HEK293 (cell line): ENCODE results near the gene FTH1.
A peak's percentile ranks its signal among the peaks of the same experiment; 100 is the strongest.
"Not testable (repeated sequence)": the region's sequence is repeated elsewhere in the genome, so short reads cannot be mapped to it uniquely, and the experiment has no call there.

Source experiments
- CTCF ChIA-PET: fragments of 350-600 bp; formaldehyde crosslinking; extraction: SDS; loops from one replicate; lab custom pipeline; 2021; ENCODE audit warnings: antibody characterized with exemption; lab: Yijun Ruan, JAX
- POLR2A ChIA-PET: fragments of 300-600 bp; formaldehyde crosslinking; extraction: SDS; loops from one replicate; lab custom pipeline; 2020; ENCODE audit warnings: antibody characterized with exemption, inconsistent platforms; lab: Yijun Ruan, JAX
- H3K27ac ChIP-seq: fragments of 200-500 bp; sonication (Bioruptor generic); 2 replicates; pipeline ENCODE4 v1.5.1; 2014; ENCODE audit warnings: low read depth, low read length, control low read depth, inconsistent platforms; ENCODE audit errors: extremely low read depth
- H3K36me3 ChIP-seq, 2 experiments: fragments of 200-500 bp in 1 of 2; sonication (Bioruptor generic) in 1 of 2; 1 replicate in 1 of 2; 2 replicates in 1 of 2; pipeline ENCODE4 v1.5.1; 2014 to 2017; ENCODE audit warnings: inconsistent platforms in 2 of 2, low read length in 2 of 2; ENCODE audit not compliant: control insufficient read depth in 2 of 2, insufficient read depth in 1 of 2
- H3K4me1 ChIP-seq: fragments of 200-500 bp; sonication (Bioruptor generic); 2 replicates; pipeline ENCODE4 v1.5.1; 2014; ENCODE audit warnings: mild to moderate bottlenecking, low read length, inconsistent platforms; ENCODE audit not compliant: control insufficient read depth, insufficient read depth
- H3K4me3 ChIP-seq: 2 replicates; pipeline ENCODE4 v1.5.1; 2011; ENCODE audit warnings: low read depth, mild to moderate bottlenecking, control low read depth, low read length, moderate library complexity
- H3K9me3 ChIP-seq: fragments of 200-500 bp; sonication (Bioruptor generic); 2 replicates; pipeline ENCODE4 v1.5.1; 2014; ENCODE audit warnings: low read depth, low read length, inconsistent platforms; ENCODE audit not compliant: control insufficient read depth, insufficient read depth
- KLF1 ChIP-seq: fragments of 450-650 bp; formaldehyde crosslinking; IDR thresholded peaks from 2 replicates; pipeline ENCODE4 v1.5.1; 2016; ENCODE audit warnings: missing biosample characterization, missing genetic modification characterization
- KLF7 ChIP-seq: fragments of 450-650 bp; formaldehyde crosslinking; IDR thresholded peaks from 2 replicates; pipeline ENCODE4 v1.5.1; 2016; ENCODE audit warnings: missing biosample characterization, missing genetic modification characterization, borderline replicate concordance
- SP3 ChIP-seq: fragments of 450-650 bp; formaldehyde crosslinking; IDR thresholded peaks from 2 replicates; pipeline ENCODE4 v1.5.1; 2016; ENCODE audit warnings: missing biosample characterization, missing genetic modification characterization
- YY1 ChIP-seq: fragments of 450-650 bp; formaldehyde crosslinking; IDR thresholded peaks from 2 replicates; pipeline ENCODE4 v1.5.1; 2018; ENCODE audit warnings: missing biosample characterization, missing genetic modification characterization
- ZBTB21 ChIP-seq: fragments of 450-650 bp; formaldehyde crosslinking; IDR thresholded peaks from 2 replicates; pipeline ENCODE4 v1.5.1; 2017; ENCODE audit warnings: missing biosample characterization, missing genetic modification characterization
- ZEB2 ChIP-seq: fragments of 450-650 bp; formaldehyde crosslinking; IDR thresholded peaks from 2 replicates; pipeline ENCODE4 v1.5.1; 2016; ENCODE audit warnings: missing biosample characterization, missing genetic modification characterization
- ZNF324 ChIP-seq: fragments of 450-650 bp; formaldehyde crosslinking; IDR thresholded peaks from 2 replicates; pipeline ENCODE4 v1.5.1; 2016; ENCODE audit warnings: missing biosample characterization, missing genetic modification characterization
- ZNF423 ChIP-seq: fragments of 450-650 bp; formaldehyde crosslinking; IDR thresholded peaks from 2 replicates; pipeline ENCODE4 v1.5.1; 2016; ENCODE audit warnings: missing biosample characterization, missing genetic modification characterization
- ZNF626 ChIP-seq: fragments of 450-650 bp; sonication (Bioruptor Pico); formaldehyde crosslinking; IDR thresholded peaks from 2 replicates; pipeline ENCODE4 v1.5.1; 2018; ENCODE audit warnings: missing biosample characterization, missing genetic modification characterization, inconsistent platforms
- ZNF660 ChIP-seq: fragments of 450-650 bp; IDR thresholded peaks from 2 replicates; pipeline ENCODE4 v1.5.1; 2018; ENCODE audit warnings: missing biosample characterization, mild to moderate bottlenecking, missing genetic modification characterization
- ZNF76 ChIP-seq: fragments of 450-650 bp; formaldehyde crosslinking; IDR thresholded peaks from 2 replicates; pipeline ENCODE4; 2016; ENCODE audit warnings: low read depth, missing biosample characterization, missing genetic modification characterization, borderline replicate concordance
- ZNF777 ChIP-seq: fragments of 450-650 bp; formaldehyde crosslinking; IDR thresholded peaks from 2 replicates; pipeline ENCODE4 v1.5.1; 2017; ENCODE audit warnings: missing biosample characterization, missing genetic modification characterization, borderline replicate concordance
- TF ChIP-seq, protein P1 (sequence below): fragments of 450-650 bp; formaldehyde crosslinking; IDR thresholded peaks from 2 replicates; pipeline ENCODE4 v1.5.1; 2016; ENCODE audit warnings: missing biosample characterization, missing genetic modification characterization
- TF ChIP-seq, protein P2 (sequence below): fragments of 450-650 bp; formaldehyde crosslinking; IDR thresholded peaks from 2 replicates; pipeline ENCODE4 v1.5.1; 2016; ENCODE audit warnings: missing biosample characterization, missing genetic modification characterization
- TF ChIP-seq, protein P3 (sequence below): fragments of 450-650 bp; formaldehyde crosslinking; IDR thresholded peaks from 2 replicates; pipeline ENCODE4 v1.5.1; 2016; ENCODE audit warnings: missing biosample characterization, missing genetic modification characterization

The FTH1 gene

DNA sequence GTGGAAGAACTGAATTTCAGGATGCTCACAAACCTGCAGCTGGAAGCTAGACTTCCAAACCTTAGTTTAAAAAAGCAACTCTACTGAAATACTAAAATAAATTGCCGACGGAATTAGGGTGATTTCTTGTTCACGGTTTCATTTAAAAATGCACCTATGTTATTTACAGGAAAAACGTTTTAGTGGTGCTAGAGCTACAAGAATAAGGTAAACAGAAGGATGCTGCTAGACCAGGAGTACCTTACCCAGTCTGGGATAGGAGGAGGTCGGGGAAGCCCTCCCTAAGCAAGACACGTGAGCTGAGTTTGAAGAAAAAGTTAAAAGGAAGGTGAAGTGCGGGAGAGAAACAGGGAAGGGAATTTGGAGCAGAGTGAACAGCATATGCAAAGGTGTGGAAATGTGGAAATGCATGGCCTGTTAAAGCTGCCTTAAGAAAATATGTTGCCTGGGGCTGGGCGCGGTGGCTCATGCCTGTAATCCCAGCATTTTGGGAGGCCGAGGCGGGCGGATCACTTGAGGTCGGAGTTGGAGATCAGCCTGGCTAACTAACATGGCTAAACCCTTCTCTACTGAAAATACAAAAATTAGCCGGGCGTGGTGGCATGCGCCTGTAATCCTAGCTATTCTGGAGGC is 1.4 kb upstream of the FTH1 start:
- Histone ChIP-seq H3K4me1 (0 out of 2 replicates have a peak, but pooled peaks cover 5% of the 10 kb centered on the region), H3K36me3 (peaks cover 0 to 29% of the 10 kb centered on the region in 2 experiments; a peak in 1 of 3 replicates), H3K27ac (no peak overlapping the region), H3K9me3 (no peaks in the 10 kb centered on the region), H3K4me3 (no peak overlapping the region)
- TF ChIP-seq, protein P1, sequence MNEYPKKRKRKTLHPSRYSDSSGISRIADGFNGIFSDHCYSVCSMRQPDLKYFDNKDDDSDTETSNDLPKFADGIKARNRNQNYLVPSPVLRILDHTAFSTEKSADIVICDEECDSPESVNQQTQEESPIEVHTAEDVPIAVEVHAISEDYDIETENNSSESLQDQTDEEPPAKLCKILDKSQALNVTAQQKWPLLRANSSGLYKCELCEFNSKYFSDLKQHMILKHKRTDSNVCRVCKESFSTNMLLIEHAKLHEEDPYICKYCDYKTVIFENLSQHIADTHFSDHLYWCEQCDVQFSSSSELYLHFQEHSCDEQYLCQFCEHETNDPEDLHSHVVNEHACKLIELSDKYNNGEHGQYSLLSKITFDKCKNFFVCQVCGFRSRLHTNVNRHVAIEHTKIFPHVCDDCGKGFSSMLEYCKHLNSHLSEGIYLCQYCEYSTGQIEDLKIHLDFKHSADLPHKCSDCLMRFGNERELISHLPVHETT (tag by site-specific recombination), result no peak
- TF ChIP-seq KLF7 (0 out of 2 replicates have a peak, but pooled peaks have one; percentile 31), ZNF626 (no peak), KLF1 (tag by site-specific recombination) (peak; percentile 73; the same call in 1 of the 2 replicates)
- ChIA-PET POLR2A (interaction anchor here (0.6 to 3.2 kb wide), 10 partner anchors 10 to 706 kb away, joined by 3 to 22 read pairs (median 4); partner anchors contain the start of genes BEST1 and FADS3), CTCF (interaction anchor here (1.0 to 2.8 kb wide), 8 partner anchors 21 to 115 kb away, joined by 3 to 18 read pairs (median 4); no protein-coding TSS in a partner anchor)

DNA sequence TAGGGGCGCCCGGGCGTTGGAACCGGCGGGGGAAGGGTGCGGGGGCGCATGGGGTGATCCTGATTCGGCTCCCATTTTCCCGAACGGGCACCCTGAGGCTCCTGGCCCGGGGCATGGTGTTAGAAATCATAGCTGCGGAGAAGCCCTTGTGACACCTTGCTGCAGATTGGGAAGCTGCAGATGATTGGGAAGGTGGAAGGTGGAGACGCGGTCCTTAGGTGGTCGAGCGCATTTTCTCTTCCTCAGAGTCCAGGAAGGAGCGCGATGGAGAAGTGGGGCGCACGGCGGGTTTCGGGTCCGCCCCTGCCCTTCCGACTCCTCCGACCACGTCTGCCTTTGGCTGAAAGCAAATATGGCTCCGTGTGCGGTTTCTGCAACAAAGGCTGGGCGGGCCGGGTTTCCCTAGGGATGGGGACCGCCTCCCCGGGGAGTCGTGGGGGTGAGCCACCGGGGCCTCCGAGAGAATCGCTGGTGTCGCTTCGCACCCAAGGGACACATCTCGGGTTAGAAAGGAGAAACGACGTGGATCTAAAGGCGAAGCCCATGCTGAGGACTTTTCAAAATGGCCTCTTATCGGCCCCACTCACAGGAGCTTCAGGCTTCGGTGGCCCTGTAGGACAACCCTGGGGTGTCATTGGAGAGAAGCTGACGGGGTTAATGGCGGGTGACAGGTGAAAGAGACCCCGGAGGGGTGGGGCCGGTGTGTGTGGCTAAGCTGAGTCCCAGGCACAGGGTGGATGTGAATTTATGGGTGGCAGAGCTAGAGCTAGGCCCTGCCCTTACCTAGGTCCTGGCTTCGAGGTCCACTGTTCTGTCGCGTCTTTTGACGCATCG is 707 bp upstream of the FTH1 start:
- CTCF ChIA-PET, result interaction anchor here (0.9 to 2.8 kb wide), 10 partner anchors 21 to 140 kb away, joined by 3 to 18 read pairs (median 4); no protein-coding TSS in a partner anchor

DNA sequence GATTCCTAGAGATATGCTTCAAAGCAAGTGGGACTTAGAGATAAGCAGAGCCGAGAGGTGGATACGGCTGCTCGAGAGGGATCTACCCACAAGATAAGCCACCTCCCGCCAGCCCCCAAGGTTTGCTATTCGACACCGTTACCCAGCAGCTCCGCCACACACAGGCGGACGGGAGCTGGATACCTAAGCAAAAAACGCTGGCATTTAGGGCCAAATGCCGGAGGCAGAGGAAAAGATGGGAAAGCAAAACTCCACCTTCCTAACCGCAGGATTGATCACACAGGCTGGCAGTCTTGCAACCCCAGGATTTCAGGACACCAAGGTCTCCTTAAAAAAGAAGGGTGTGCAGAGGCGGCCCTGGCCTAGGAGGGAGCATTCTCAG is 709 bp downstream of the FTH1 start:
- CTCF ChIA-PET, result interaction anchor here (1.3 to 2.5 kb wide), 4 partner anchors 17 to 142 kb away, joined by 3 to 10 read pairs (median 6); partner anchors contain the start of gene BEST1
- POLR2A ChIA-PET, result interaction anchor here (1.2 to 3.2 kb wide), 4 partner anchors 17 to 151 kb away, joined by 3 to 22 read pairs (median 4); partner anchors contain the start of gene BEST1
- peak overlapping the region; percentile 85; the same call in 1 of the 2 replicates for H3K27ac ChIP-seq
- peak overlapping the region; percentile 82 for H3K4me3 ChIP-seq
- H3K9me3 ChIP-seq, result no peaks in the 10 kb centered on the region
- peaks cover 0 to 46% of the 10 kb centered on the region in 2 experiments; a peak in 1 of 3 replicates for H3K36me3 ChIP-seq
- TF ChIP-seq ZNF76 (tag by site-specific recombination) (peak; percentile 58), ZNF324 (no peak), ZNF660 (no peak), SP3 (tag by site-specific recombination) (no peak), ZNF777 (no peak)
- TF ChIP-seq, protein P2, sequence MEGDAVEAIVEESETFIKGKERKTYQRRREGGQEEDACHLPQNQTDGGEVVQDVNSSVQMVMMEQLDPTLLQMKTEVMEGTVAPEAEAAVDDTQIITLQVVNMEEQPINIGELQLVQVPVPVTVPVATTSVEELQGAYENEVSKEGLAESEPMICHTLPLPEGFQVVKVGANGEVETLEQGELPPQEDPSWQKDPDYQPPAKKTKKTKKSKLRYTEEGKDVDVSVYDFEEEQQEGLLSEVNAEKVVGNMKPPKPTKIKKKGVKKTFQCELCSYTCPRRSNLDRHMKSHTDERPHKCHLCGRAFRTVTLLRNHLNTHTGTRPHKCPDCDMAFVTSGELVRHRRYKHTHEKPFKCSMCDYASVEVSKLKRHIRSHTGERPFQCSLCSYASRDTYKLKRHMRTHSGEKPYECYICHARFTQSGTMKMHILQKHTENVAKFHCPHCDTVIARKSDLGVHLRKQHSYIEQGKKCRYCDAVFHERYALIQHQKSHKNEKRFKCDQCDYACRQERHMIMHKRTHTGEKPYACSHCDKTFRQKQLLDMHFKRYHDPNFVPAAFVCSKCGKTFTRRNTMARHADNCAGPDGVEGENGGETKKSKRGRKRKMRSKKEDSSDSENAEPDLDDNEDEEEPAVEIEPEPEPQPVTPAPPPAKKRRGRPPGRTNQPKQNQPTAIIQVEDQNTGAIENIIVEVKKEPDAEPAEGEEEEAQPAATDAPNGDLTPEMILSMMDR (tag by site-specific recombination), result no peak
- TF ChIP-seq, protein P3, sequence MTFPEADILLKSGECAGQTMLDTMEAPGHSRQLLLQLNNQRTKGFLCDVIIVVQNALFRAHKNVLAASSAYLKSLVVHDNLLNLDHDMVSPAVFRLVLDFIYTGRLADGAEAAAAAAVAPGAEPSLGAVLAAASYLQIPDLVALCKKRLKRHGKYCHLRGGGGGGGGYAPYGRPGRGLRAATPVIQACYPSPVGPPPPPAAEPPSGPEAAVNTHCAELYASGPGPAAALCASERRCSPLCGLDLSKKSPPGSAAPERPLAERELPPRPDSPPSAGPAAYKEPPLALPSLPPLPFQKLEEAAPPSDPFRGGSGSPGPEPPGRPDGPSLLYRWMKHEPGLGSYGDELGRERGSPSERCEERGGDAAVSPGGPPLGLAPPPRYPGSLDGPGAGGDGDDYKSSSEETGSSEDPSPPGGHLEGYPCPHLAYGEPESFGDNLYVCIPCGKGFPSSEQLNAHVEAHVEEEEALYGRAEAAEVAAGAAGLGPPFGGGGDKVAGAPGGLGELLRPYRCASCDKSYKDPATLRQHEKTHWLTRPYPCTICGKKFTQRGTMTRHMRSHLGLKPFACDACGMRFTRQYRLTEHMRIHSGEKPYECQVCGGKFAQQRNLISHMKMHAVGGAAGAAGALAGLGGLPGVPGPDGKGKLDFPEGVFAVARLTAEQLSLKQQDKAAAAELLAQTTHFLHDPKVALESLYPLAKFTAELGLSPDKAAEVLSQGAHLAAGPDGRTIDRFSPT (tag by site-specific recombination), result no peak
- TF ChIP-seq, all 188 proteins: peak for 1
- no peaks in the 10 kb centered on the region for H3K4me1 ChIP-seq

More for the DNA sequence above, 707 bp upstream of the FTH1 start:
- Histone ChIP-seq H3K27ac (peak overlapping the region; percentile 85; the same call in 1 of the 2 replicates), H3K4me3 (peak overlapping the region; percentile 82), H3K9me3 (no peaks in the 10 kb centered on the region), H3K4me1 (0 out of 2 replicates have a peak, but pooled peaks cover 5% of the 10 kb centered on the region), H3K36me3 (peaks cover 0 to 36% of the 10 kb centered on the region in 2 experiments; a peak in 1 of 3 replicates)
- TF ChIP-seq ZBTB21 (no peak), YY1 (0 out of 2 replicates have a peak, but pooled peaks have one; percentile 41), ZNF423 (peak; percentile 50), ZEB2 (0 out of 2 replicates have a peak, but pooled peaks have one; percentile 8)
- POLR2A ChIA-PET, result interaction anchor here (0.6 to 3.2 kb wide), 17 partner anchors 10 to 156 kb away, joined by 3 to 22 read pairs (median 4); partner anchors contain the start of genes BEST1 and INCENP

DNA sequence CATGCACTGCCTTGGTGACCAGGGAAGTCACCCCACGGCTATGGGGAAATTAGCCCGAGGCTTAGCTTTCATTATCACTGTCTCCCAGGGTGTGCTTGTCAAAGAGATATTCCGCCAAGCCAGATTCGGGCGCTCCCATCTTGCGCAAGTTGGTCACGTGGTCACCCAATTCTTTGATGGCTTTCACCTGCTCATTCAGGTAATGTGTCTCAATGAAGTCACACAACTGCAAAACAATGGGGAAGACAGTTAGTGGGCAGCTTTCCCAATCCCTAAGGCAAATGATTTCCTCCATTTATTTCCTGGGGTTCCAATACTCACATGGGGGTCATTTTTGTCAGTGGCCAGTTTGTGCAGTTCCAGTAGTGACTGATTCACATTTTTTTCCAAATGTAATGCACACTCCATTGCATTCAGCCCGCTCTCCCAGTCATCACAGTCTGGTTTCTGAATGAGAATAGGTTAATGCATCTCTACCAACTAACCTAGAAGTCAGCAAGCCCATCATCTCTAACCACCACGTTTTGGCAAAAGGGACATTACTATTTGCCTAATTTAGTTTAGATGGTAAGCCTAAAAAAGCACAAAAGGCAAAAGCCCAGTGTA is 2.7 kb downstream of the FTH1 start:
- H3K4me1 ChIP-seq, H3K27ac ChIP-seq, H3K9me3 ChIP-seq, H3K4me3 ChIP-seq, POLR2A ChIA-PET: not testable (repeated sequence)
- CTCF ChIA-PET, result interaction anchor here (0.6 to 1.0 kb wide), 3 partner anchors 17 to 465 kb away, joined by 4 to 7 read pairs (median 6); no protein-coding TSS in a partner anchor
- H3K36me3 ChIP-seq, result peaks cover 0 to 46% of the 10 kb centered on the region in 2 experiments; a peak in 1 of 3 replicates
